ENCODE data around the gene NOM1.

NOM1 gene

DNA sequence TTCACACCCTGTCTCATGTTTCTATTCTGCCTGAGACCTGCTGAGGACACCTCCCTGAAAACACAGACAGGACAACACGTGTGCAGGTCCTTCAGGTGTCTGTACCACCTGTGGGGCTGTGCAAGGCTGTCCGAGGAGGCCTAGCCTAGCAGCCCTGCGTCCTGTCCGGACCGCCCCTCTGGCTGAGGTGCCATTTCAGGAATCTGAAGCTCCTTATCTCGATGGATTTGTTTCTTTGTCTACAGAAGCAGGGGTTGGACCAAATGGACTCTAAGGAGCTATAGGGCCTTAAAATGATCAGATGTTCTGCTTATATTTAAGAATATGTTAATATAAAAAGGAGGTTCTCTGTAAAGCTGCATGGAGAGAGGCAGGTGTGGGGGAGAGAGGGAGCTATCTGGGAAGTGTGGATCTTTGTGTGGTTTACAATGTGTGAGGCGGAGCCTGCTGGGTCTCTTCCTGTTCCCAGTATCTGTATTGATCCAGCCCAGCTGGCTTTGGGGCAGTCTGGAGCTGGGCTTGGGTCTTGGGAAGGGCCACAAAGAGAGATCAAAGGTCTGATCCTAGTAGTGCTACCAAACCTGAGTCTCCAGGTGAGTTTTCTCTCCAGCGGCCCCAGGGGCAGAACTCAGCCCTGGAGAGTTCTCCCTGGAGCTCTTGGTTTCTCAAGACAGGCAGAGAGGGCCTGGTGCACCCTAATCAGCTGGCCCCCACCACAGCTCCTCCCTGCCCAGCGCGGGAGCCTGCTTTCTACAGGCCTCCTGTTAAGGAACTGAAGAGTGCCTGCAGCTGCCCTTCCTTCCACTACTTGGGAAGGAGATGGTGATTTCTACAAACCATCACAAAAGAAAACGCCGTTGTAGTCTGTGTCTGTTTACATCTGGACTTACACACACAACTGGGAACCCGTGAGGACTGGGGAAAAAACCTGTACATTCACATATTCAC is 64.4 kb downstream of the NOM1 start:
- TF ChIP-seq POLR2A (IDR thresholded peaks at IDR 0.05; ENCODE audit: extremely low read depth, insufficient read length) = no peak
- TF ChIP-seq, protein P1, sequence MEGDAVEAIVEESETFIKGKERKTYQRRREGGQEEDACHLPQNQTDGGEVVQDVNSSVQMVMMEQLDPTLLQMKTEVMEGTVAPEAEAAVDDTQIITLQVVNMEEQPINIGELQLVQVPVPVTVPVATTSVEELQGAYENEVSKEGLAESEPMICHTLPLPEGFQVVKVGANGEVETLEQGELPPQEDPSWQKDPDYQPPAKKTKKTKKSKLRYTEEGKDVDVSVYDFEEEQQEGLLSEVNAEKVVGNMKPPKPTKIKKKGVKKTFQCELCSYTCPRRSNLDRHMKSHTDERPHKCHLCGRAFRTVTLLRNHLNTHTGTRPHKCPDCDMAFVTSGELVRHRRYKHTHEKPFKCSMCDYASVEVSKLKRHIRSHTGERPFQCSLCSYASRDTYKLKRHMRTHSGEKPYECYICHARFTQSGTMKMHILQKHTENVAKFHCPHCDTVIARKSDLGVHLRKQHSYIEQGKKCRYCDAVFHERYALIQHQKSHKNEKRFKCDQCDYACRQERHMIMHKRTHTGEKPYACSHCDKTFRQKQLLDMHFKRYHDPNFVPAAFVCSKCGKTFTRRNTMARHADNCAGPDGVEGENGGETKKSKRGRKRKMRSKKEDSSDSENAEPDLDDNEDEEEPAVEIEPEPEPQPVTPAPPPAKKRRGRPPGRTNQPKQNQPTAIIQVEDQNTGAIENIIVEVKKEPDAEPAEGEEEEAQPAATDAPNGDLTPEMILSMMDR (IDR thresholded peaks at IDR 0.05; ENCODE audit: low read depth, low read length) = no peak
- TF ChIP-seq MYC (IDR thresholded peaks at IDR 0.05; ENCODE audit: low read depth, low read length) = no peak
- TF ChIP-seq, protein P2, sequence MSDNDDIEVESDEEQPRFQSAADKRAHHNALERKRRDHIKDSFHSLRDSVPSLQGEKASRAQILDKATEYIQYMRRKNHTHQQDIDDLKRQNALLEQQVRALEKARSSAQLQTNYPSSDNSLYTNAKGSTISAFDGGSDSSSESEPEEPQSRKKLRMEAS (IDR thresholded peaks at IDR 0.05; ENCODE audit: low read depth, low read length) = no peak
- H3K4me3 ChIP-seq (ENCODE audit: low read depth, low read length) = no peak overlapping the region
- no peak for DNase-seq (ENCODE audit: low read depth)

DNA sequence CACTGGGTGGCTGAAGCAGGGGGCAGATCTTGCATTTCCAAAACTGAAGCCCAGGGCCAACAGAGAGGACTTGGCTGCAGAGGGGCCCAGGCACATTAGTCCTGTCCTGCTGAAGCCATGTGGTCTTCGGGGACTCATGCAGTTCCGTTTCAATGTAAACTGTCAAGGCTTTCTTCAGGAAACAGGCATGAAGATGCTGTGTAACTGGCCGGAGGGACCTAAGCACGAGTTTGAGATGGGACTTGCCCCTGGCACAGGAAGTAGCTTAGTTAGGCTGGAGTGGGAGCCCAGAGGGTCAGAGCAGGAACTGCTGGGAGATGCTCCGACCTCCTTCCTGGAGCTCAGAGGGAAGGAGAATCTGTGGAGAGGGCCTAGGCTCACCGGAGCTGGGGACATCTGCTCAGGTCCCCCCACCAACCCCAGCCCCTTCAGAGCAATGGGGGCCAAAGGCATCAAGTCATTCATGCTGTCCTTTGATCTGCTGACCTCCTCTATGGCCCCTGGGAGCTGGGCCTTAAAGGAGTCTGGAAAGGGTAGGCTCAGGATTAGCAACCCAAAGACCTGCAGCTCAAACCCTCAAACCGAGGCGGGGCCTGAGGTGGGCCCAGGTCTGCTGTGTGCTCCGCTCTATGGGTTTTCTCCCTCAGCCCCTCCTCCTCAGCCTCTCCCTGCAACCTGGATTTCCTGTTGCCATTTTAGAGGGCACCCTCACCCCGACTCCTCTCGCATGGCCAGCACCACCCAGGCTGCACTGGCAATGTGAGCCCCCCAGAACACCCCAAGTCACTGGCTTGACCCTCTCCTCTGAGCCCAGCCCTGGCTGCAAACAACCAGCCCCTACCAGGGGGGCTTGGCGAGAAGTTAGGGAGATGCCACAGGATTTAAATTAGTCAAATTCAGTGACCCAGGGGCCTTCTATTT is 65.4 kb downstream of the NOM1 start:
- TF ChIP-seq, protein P2 (IDR thresholded peaks at IDR 0.05; ENCODE audit: low read depth, low read length) = no peak
- TF ChIP-seq MYC (IDR thresholded peaks at IDR 0.05; ENCODE audit: low read depth, low read length) (no peak), POLR2A (IDR thresholded peaks at IDR 0.05; ENCODE audit: extremely low read depth, insufficient read length) (no peak)
- TF ChIP-seq, protein P1 (IDR thresholded peaks at IDR 0.05; ENCODE audit: low read depth, low read length) = no peak
- H3K4me3 ChIP-seq (ENCODE audit: low read depth, low read length) = no peak overlapping the region
- DNase-seq (ENCODE audit: low read depth) = no peak

DNA sequence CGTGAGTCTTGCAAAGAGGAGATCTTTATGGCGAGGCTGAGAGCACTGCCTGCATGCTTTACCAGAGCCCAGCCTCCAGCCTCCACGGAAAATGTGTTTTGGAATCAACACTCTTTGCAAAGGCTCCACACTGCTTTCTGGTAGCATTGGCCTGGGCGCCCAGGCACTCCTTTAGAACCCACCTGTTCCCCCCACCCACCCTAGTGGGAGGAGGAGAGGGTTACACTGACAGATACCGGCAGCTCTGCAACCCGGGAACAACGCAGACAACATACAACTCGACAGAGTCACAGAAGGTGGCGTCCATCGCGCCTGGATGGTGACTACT is 66.5 kb downstream of the NOM1 start:
- TF ChIP-seq MYC (IDR thresholded peaks at IDR 0.05; ENCODE audit: low read depth, low read length) = no peak
- TF ChIP-seq, protein P2 (IDR thresholded peaks at IDR 0.05; ENCODE audit: low read depth, low read length) = no peak
- no peak for TF ChIP-seq POLR2A (IDR thresholded peaks at IDR 0.05; ENCODE audit: extremely low read depth, insufficient read length)
- TF ChIP-seq, protein P1 (IDR thresholded peaks at IDR 0.05; ENCODE audit: low read depth, low read length) = no peak
- no peak for DNase-seq (ENCODE audit: low read depth)
- H3K4me3 ChIP-seq (ENCODE audit: low read depth, low read length) = no peak overlapping the region

DNA sequence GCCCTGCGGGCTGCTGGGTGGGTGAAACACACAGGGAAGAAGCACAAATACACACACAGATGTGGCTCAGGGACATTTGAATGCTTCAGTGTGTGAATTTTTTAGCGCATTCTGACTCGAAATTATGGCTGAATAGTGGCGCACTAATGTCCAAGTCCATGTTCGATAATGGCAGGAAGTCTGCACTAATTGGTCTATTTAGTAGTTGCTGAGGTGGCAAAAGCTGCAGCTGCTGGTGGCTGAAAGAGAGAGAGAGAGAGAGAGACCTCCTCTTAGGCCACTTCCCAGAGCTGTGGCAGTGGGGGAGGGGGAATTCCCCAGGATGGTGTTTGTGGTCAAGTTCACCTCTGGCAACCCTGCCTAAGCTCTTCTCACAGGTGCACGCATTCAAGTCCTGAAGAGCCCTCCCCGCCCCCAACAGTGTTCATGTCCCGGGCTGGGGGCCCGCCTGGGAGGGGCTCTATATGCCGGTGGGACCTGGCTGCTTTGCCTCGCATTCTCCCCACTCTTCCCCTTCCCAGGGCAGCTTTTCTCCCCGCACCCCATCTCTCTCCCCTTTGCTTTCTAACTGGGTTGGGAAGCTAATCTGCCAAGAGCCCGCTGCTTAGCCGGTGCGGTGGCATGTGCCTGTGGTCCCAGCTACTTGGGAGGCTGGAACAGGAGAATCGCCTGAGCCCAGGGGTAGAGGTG is 67.0 kb downstream of the NOM1 start:
- DNase-seq (ENCODE audit: low read depth) = no peak
- TF ChIP-seq POLR2A (IDR thresholded peaks at IDR 0.05; ENCODE audit: extremely low read depth, insufficient read length) (no peak), MYC (IDR thresholded peaks at IDR 0.05; ENCODE audit: low read depth, low read length) (no peak)
- TF ChIP-seq, protein P2 (IDR thresholded peaks at IDR 0.05; ENCODE audit: low read depth, low read length) = no peak
- TF ChIP-seq, protein P1 (IDR thresholded peaks at IDR 0.05; ENCODE audit: low read depth, low read length) = no peak
- no peak overlapping the region for H3K4me3 ChIP-seq (ENCODE audit: low read depth, low read length)

DNA sequence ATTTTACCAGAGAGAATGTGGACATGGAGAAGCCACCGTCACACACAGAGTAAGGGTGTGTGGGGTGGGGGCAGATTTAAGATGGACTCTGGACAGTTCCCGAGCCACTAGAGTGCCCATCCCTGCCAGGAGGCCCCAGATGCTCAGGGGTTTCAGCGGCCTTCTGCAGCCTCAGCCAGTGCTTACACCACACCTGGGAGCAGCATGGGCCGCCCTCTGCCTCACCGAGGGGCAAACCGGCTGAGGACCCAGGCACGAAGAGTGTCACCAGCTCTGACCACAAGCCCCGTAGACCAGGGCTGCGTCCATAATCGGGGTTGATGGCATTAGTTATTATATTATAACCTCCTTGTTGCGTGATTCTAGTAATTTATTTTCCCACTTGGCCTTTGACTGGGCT is 67.6 kb downstream of the NOM1 start:
- DNase-seq (ENCODE audit: low read depth) = no peak
- TF ChIP-seq, protein P2 (IDR thresholded peaks at IDR 0.05; ENCODE audit: low read depth, low read length) = no peak
- TF ChIP-seq POLR2A (IDR thresholded peaks at IDR 0.05; ENCODE audit: extremely low read depth, insufficient read length) (no peak), MYC (IDR thresholded peaks at IDR 0.05; ENCODE audit: low read depth, low read length) (no peak)
- TF ChIP-seq, protein P1 (IDR thresholded peaks at IDR 0.05; ENCODE audit: low read depth, low read length) = no peak
- H3K4me3 ChIP-seq (ENCODE audit: low read depth, low read length) = no peak overlapping the region

Data from NB4 (cell line).